Fibroblast of lung (primary cell): Measurements from ENCODE around the gene NOB1. TPM values are rescaled to one million over a fixed set of nuclear protein-coding genes. Genes with fewer than 3 reads are reported as not detected.
"Not testable (repeated sequence)": the region's sequence is repeated elsewhere in the genome, so short reads cannot be mapped to it uniquely, and the experiment has no call there.

Experiments
- DNase-seq, 2 donors: peaks; one replicate each; pipeline versions ENCODE4 v3.0.0 to v3.0.0-alpha.2; 2010; ENCODE audit warnings: low read depth in 2 of 2
- H2AFZ ChIP-seq: 2 replicates; pipeline ENCODE4 v1.5.1; 2012; ENCODE audit warnings: low read length, control low read depth, inconsistent platforms
- H3K27ac ChIP-seq: 2 replicates; pipeline ENCODE4 v1.5.1; 2011; ENCODE audit warnings: low read length, control low read depth; ENCODE audit not compliant: insufficient read depth
- H3K27me3 ChIP-seq: 2 replicates; pipeline ENCODE4 v1.5.1; 2011; ENCODE audit warnings: mild to moderate bottlenecking, low read length; ENCODE audit not compliant: control insufficient read depth, insufficient read depth
- H3K36me3 ChIP-seq: 2 replicates; pipeline ENCODE4 v1.5.1; 2011; ENCODE audit warnings: low read length; ENCODE audit not compliant: control insufficient read depth, insufficient read depth
- H3K4me1 ChIP-seq: 2 replicates; pipeline ENCODE4 v1.5.1; 2011; ENCODE audit warnings: low read length; ENCODE audit not compliant: control insufficient read depth, insufficient read depth; ENCODE audit errors: extremely low read depth
- H3K4me2 ChIP-seq: 2 replicates; pipeline ENCODE4 v1.5.1; 2011; ENCODE audit warnings: low read length, control low read depth; ENCODE audit not compliant: insufficient read depth; ENCODE audit errors: extremely low read depth
- H3K4me3 ChIP-seq, 4 experiments: fragments of 200-600 bp in 1 of 4; sonication (generic) in 1 of 4; replicated peaks in 1 of 4; 2 replicates each; pipeline ENCODE4 v1.5.1; 2011 to 2016; ENCODE audit warnings: low read length in 4 of 4, low read depth in 3 of 4, mild to moderate bottlenecking in 3 of 4, control low read depth in 2 of 4, inconsistent platforms in 1 of 4, mixed read lengths in 1 of 4; ENCODE audit not compliant: insufficient read depth in 1 of 4; ENCODE audit errors: control extremely low read depth in 1 of 4
- H3K79me2 ChIP-seq: 2 replicates; pipeline ENCODE4 v1.5.1; 2012; ENCODE audit warnings: mild to moderate bottlenecking, low read length, inconsistent platforms; ENCODE audit not compliant: control insufficient read depth, insufficient read depth
- H3K9ac ChIP-seq: 2 replicates; pipeline ENCODE4 v1.5.1; 2011; ENCODE audit warnings: mild to moderate bottlenecking, low read length, control low read depth; ENCODE audit not compliant: insufficient read depth
- H3K9me3 ChIP-seq: 2 replicates; pipeline ENCODE4 v1.5.1; 2012; ENCODE audit warnings: low read depth, low read length; ENCODE audit not compliant: control insufficient read depth, insufficient read depth
- H4K20me1 ChIP-seq: 2 replicates; pipeline ENCODE4 v1.5.1; 2011; ENCODE audit warnings: low read length; ENCODE audit not compliant: control insufficient read depth, insufficient read depth; ENCODE audit errors: extremely low read depth
- CTCF ChIP-seq, 2 donors: IDR thresholded peaks in 1 of 2; conservative IDR thresholded peaks in 1 of 2; 1 replicate in 1 of 2; 2 replicates in 1 of 2; pipeline ENCODE4 v1.5.1; 2011 to 2012; ENCODE audit warnings: low read length in 2 of 2, control low read depth in 1 of 2, inconsistent platforms in 1 of 2, low read depth in 1 of 2, mild to moderate bottlenecking in 1 of 2
- EZH2 ChIP-seq: IDR thresholded peaks from 2 replicates; pipeline ENCODE4 v1.5.1; 2012; ENCODE audit warnings: low read length, control low read depth, mild to moderate bottlenecking; ENCODE audit errors: missing control alignments
- polyA plus RNA-seq, 2 donors: library from polyadenylated mRNA; depleted of rRNA in 1 of 2; stranded (reverse) in 1 of 2; unstranded in 1 of 2; fragments of >200 nt; gene quantifications; 2 replicates each; pipeline ENCODE4 v1.2.1, GENCODE V29; 2011 to 2012; ENCODE audit warnings: missing spikeins in 1 of 2
- total RNA-seq: library from RNA; depleted of rRNA; stranded (reverse); fragments of >200 nt; gene quantifications from 2 replicates; pipeline ENCODE4 v1.2.1, GENCODE V29; 2014

NOB1 gene
- total and polyA plus RNA-seq, 2 donors (not counting 1 experiment from before 2014, with no cell fraction given): 25.1 to 45.0 TPM

- TF ChIP-seq CTCF (conservative IDR thresholded peaks at IDR 0.05 in 1 of 2, IDR thresholded peaks at IDR 0.05 in 1 of 2; ENCODE audit: low read depth in 1 of 2, low read length in 2 of 2) (no peak), EZH2 (no peak)
- Histone ChIP-seq H3K4me2 (no peak overlapping the region), H3K4me1 (peaks cover 2% of the 10 kb centered on the region), H3K4me3 (no peak overlapping the region), H3K36me3 (no peaks in the 10 kb centered on the region), H2AFZ (no peak overlapping the region), H3K27ac (no peak overlapping the region), H3K27me3 (no peaks in the 10 kb centered on the region), H3K9ac (no peak overlapping the region), H3K79me2 (no peaks in the 10 kb centered on the region), H3K9me3 (no peaks in the 10 kb centered on the region), H4K20me1 (no peaks in the 10 kb centered on the region)
- no peak for DNase-seq
Measured at GRCh38 chr16:69793526-69793925, 38.8 kb upstream of the NOB1 start.

GRCh38 chr16:69791391-69791847 is 36.7 kb upstream of the NOB1 start:
- not testable (repeated sequence) for H4K20me1 ChIP-seq, H2AFZ ChIP-seq, H3K27ac ChIP-seq, H3K79me2 ChIP-seq, DNase-seq, H3K4me3 ChIP-seq, H3K9me3 ChIP-seq, H3K4me2 ChIP-seq, H3K27me3 ChIP-seq, H3K4me1 ChIP-seq, H3K36me3 ChIP-seq, H3K9ac ChIP-seq

GRCh38 chr16:69787883-69788282 is 33.2 kb upstream of the NOB1 start:
- no peaks in the 10 kb centered on the region for H4K20me1 ChIP-seq
- H3K4me1 ChIP-seq: no peaks in the 10 kb centered on the region
- TF ChIP-seq CTCF (conservative IDR thresholded peaks at IDR 0.05 in 1 of 2, IDR thresholded peaks at IDR 0.05 in 1 of 2; ENCODE audit: low read depth in 1 of 2, low read length in 2 of 2): no peak
- no peak for TF ChIP-seq EZH2
- DNase-seq: no peak
- H3K36me3 ChIP-seq: peaks cover 2% of the 10 kb centered on the region
- H2AFZ ChIP-seq: no peak overlapping the region
- H3K4me3 ChIP-seq: no peak overlapping the region
- no peaks in the 10 kb centered on the region for H3K27me3 ChIP-seq
- no peaks in the 10 kb centered on the region for H3K9me3 ChIP-seq
- no peak overlapping the region for H3K4me2 ChIP-seq
- H3K9ac ChIP-seq: no peak overlapping the region
- no peak overlapping the region for H3K27ac ChIP-seq
- H3K79me2 ChIP-seq: no peaks in the 10 kb centered on the region
